GM12873 (cell line): ENCODE results near the gene MRPL40.

Experiments used
- TF ChIP-seq, protein P1 (sequence below): IDR thresholded peaks from 2 replicates; pipeline ENCODE4 v1.5.1; 2012; ENCODE audit warnings: low read depth, mild to moderate bottlenecking, moderate library complexity, low read length, control low read depth; ENCODE audit not compliant: insufficient read depth; ENCODE audit errors: missing control alignments

The MRPL40 gene

GRCh38 chr22:19446603-19447329 lies 14.4 kb downstream of the MRPL40 start:
- TF ChIP-seq, protein P1, sequence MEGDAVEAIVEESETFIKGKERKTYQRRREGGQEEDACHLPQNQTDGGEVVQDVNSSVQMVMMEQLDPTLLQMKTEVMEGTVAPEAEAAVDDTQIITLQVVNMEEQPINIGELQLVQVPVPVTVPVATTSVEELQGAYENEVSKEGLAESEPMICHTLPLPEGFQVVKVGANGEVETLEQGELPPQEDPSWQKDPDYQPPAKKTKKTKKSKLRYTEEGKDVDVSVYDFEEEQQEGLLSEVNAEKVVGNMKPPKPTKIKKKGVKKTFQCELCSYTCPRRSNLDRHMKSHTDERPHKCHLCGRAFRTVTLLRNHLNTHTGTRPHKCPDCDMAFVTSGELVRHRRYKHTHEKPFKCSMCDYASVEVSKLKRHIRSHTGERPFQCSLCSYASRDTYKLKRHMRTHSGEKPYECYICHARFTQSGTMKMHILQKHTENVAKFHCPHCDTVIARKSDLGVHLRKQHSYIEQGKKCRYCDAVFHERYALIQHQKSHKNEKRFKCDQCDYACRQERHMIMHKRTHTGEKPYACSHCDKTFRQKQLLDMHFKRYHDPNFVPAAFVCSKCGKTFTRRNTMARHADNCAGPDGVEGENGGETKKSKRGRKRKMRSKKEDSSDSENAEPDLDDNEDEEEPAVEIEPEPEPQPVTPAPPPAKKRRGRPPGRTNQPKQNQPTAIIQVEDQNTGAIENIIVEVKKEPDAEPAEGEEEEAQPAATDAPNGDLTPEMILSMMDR, result no peak

DNA sequence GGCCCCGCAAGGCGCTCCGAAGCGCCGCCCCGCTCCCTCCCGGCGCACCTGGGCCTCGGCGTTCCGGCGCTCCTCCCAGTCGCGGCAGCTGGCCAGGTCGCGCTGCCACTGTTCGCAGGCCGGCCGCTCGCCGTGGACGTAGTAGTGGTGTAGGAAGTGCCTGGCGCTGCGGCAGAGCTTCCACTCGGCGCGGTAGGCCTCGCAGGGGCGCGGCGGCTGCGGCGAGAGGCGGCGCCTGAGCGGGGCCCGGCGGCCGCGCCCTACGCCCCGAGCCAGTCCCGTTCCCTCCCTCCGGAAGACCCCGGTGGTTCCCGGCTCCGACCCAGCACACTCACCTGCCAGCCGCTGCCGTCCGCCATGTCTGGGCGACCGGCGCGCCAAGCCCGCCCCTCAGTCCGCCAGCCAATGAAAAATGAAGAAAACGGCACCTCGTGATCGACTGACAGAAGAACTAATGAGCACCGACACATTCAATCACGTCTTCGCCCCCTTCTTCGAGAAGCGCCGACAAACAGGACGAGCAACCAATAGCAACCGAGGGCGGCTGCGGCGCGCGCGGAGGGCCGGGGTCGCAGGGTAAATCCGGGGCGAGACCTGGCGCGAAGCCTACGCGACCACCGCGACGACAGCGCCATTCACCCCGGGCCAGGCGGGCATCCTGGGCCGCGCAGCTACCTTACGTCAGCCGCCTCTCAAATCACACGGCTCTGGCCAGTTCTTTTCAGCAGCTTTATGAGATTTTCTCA lies 15.2 kb downstream of the MRPL40 start, which contains the start of gene C22orf39:
TSS of gene C22orf39 (minus strand) at position 382 of the 746 bp plus-strand sequence. CDS start at position 359, 23 bp downstream.
- TF ChIP-seq, protein P1, result no peak

- TF ChIP-seq, protein P1, result no peak
Measured at GRCh38 chr22:19448076-19448607, 15.8 kb downstream of the MRPL40 start.

DNA sequence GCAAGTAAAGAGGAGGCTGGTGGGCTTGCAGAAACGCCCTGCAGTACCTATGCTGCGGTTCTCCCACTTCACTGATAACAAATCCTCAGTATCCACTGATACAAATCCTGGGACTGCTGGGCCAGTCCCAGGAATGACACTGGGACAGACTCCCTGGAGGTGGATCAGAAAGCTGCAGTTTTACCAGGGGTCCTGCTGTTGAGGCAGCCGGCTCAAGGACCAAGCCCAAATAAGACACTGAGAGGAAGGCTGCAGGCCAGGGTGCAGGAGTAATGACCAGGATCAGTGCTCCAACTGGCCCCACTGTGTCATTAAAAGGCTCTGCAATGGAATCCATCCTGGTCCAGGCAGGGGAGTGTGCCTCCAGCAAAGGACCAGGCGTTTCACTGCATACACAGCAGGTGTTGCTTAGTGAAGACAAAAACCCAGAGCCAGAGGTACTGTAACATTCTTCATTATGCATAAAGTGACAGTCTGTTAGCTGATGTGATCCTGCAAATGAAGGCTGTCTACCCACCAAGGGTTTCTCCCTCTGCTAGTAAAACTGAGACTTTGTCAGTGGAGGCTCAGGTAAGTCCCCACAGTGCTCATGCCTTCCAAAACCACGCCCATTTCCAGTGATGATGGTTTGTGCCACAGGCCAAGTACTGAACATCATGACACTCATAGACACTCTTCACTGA lies 16.5 kb downstream of the MRPL40 start:
- TF ChIP-seq, protein P1, result no peak

DNA sequence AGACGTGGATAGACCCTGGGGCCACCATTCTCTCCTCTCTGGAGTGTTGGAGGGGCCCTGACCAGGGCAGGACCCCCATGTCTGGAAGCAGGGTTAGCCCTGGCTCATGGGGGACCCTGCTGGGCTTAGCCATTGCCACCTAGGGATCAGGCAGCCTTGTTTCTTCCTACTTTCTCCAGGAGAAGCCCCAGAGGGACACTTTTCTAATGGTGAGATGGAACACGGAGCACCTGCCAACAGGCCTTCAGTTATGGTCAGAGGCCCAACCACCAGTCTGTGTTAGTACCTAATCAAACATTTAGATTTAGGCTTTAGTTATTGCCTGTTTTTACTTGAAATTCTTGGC lies 17.1 kb downstream of the MRPL40 start:
- TF ChIP-seq, protein P1, result no peak

DNA sequence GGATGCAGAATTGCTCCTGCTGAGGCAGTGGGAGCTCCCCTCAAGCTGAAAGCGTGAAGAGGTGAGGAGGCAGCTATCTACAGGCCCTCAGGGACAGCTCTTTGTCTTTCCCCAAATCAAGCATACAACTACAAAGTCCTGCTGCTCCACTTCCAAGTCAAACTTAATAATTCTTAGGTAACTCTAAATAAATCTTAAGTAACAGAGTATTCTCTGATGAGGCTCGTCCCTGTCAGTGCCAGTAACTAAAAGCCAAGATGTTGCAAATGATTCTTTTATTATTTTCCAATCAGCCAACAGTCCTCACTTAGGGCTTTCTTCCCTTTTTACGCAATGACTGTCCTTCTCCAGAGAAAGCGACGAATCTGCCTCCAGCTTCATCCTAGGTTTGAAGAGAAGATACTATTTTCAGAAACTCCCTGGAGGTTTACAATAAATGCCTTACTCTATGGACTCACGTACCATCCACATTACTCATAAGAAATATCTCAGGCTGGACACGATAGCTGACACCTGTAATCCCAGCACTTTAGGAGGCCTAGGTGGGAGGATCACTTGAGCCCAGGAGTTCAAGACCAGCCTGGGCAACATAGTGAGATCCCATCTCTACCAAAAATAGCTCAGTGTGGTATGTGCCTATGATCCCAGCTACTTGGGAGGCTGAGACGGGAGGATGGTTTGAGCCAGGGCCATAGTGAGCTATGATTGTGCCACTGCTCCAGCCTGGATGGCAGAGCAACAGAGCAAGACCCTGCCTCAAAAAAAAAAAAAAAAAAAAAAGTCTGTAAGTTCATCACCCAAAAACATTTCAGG lies 18.2 kb downstream of the MRPL40 start:
- TF ChIP-seq, protein P1, result no peak
